GM19397 (cell line): ENCODE measurements around the gene DNMT3A.

Source experiments
- ATAC-seq: cut with Tn5 transposase; IDR thresholded peaks from one replicate; pipeline ENCODE4 v1.9.1; 2021; ENCODE audit warnings: mild to moderate bottlenecking, moderate library complexity; ENCODE audit not compliant: unreplicated experiment

The DNMT3A gene

GRCh38 chr2:25245141-25245540 lies 96.6 kb downstream of the DNMT3A start:
- no peak for ATAC-seq

- no peak for ATAC-seq
Observed at GRCh38 chr2:25243995-25244394, 97.7 kb downstream of the DNMT3A start.

GRCh38 chr2:25241452-25241851 lies 100.3 kb downstream of the DNMT3A start:
- ATAC-seq = no peak

GRCh38 chr2:25240636-25241035 lies 101.1 kb downstream of the DNMT3A start:
- ATAC-seq = no peak

GRCh38 chr2:25238920-25239319 lies 102.8 kb downstream of the DNMT3A start:
- no peak for ATAC-seq

- ATAC-seq = no peak
Observed at GRCh38 chr2:25237764-25238163, 104.0 kb downstream of the DNMT3A start.

GRCh38 chr2:25236736-25237135 lies 105.0 kb downstream of the DNMT3A start:
- no peak for ATAC-seq

GRCh38 chr2:25234738-25235137 lies 107.0 kb downstream of the DNMT3A start:
- no peak for ATAC-seq

GRCh38 chr2:25233916-25234605 lies 107.7 kb downstream of the DNMT3A start:
- no peak for ATAC-seq

- ATAC-seq = no peak
Observed at GRCh38 chr2:25232248-25232825, 109.4 kb downstream of the DNMT3A start.

- ATAC-seq = no peak
Observed at GRCh38 chr2:25230948-25231311, 110.8 kb downstream of the DNMT3A start.

GRCh38 chr2:25230198-25230947 lies 111.4 kb downstream of the DNMT3A start:
- ATAC-seq = no peak

GRCh38 chr2:25229279-25230197 lies 112.2 kb downstream of the DNMT3A start:
- no peak for ATAC-seq

GRCh38 chr2:25228848-25229278 lies 112.9 kb downstream of the DNMT3A start:
- no peak for ATAC-seq

- ATAC-seq = no peak
Observed at GRCh38 chr2:25227576-25227975, 114.1 kb downstream of the DNMT3A start.

- ATAC-seq = no peak
Observed at GRCh38 chr2:25226827-25227226, 114.9 kb downstream of the DNMT3A start.

- ATAC-seq = no peak
Observed at GRCh38 chr2:25222477-25223121, 119.1 kb downstream of the DNMT3A start.

- no peak for ATAC-seq
Observed at GRCh38 chr2:25221579-25221978, 120.1 kb downstream of the DNMT3A start.

- no peak for ATAC-seq
Observed at GRCh38 chr2:25220313-25220712, 121.4 kb downstream of the DNMT3A start.

GRCh38 chr2:25219621-25220020 lies 122.1 kb downstream of the DNMT3A start:
- no peak for ATAC-seq

- no peak for ATAC-seq
Observed at GRCh38 chr2:25218100-25218499, 123.6 kb downstream of the DNMT3A start.
